Effector CD4-positive, alpha-beta T cell (primary cell): ENCODE data around the gene ABCG2.

ENCODE experiments used
- DNase-seq: peaks from one replicate; pipeline ENCODE4 v3.0.0-alpha.2; 2020

The ABCG2 gene

GRCh38 chr4:88062843-88063242, 95.6 kb downstream of the ABCG2 start:
- no peak for DNase-seq

- no peak for DNase-seq
These were observed 96.1 kb downstream of the ABCG2 start for GRCh38 chr4:88062311-88062710.

GRCh38 chr4:88060431-88060830, 98.0 kb downstream of the ABCG2 start:
- DNase-seq: no peak

GRCh38 chr4:88059766-88060165, 98.7 kb downstream of the ABCG2 start:
- DNase-seq: no peak

GRCh38 chr4:88058295-88058694, 100.1 kb downstream of the ABCG2 start:
- no peak for DNase-seq

GRCh38 chr4:88054901-88055300, 103.5 kb downstream of the ABCG2 start:
- DNase-seq: no peak

- no peak for DNase-seq
These were observed 104.2 kb downstream of the ABCG2 start for GRCh38 chr4:88054229-88054628.

- no peak for DNase-seq
These were observed 113.4 kb downstream of the ABCG2 start for GRCh38 chr4:88045021-88045420.

- DNase-seq: no peak
These were observed 114.7 kb downstream of the ABCG2 start for GRCh38 chr4:88043586-88044340.

- no peak for DNase-seq
These were observed 115.4 kb downstream of the ABCG2 start for GRCh38 chr4:88043001-88043400.

GRCh38 chr4:88041626-88042025, 116.8 kb downstream of the ABCG2 start:
- DNase-seq: no peak

GRCh38 chr4:88040707-88041106, 117.7 kb downstream of the ABCG2 start:
- no peak for DNase-seq
